ENCODE data around the gene ADAMTS20. TPM values are rescaled to one million over a fixed set of nuclear protein-coding genes. Genes with fewer than 3 reads are reported as not detected.
A peak's percentile ranks its signal among the peaks of the same experiment; 100 is the strongest.

The ADAMTS20 gene
- total and polyA plus RNA-seq, 10 of the 15 experiments (the other 5 are each of a cell fraction or from before 2014, with no cell fraction given): 0.33 TPM; not detected in 9

DNA sequence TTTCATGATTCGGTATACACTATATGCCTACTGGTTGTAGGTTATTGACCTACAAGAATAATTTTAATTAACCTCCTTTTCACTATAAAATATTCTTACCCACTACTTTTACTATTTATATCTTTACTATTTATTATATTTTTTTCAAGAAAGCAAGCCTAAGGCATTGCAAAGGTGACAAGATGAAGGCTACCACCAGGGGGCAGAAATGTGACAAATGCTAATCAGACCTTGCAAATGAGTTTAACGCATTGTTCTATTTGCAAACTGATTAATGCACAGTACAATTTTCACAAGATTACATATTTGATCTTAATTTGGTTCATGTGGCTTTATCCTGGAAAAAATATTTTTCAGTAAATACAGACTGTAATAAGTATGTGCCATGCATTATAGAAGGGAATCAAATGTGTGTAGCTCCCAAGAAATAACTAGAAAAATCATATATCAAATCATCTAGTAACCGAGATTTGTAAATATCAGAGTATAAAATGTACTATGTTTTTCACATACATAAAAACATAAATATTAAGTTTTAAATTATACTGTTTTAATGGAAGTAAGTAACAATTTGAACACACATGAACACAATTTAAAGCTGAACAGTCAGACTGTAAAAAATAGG lies 107.0 kb downstream of the ADAMTS20 start:
- Histone ChIP-seq H4K20me1 (ENCODE audit: control insufficient read depth, insufficient read depth) (no peaks in the 10 kb centered on the region), H3K9ac (ENCODE audit: control insufficient read depth, insufficient read depth, low read length) (no peak overlapping the region), H3K27me3 (replicated peaks in 1 of 2; ENCODE audit: control insufficient read depth in 2 of 2, insufficient read depth in 2 of 2, low read length in 1 of 2) (no peaks in the 10 kb centered on the region), H3K79me2 (ENCODE audit: control insufficient read depth, insufficient read depth, low read length) (no peaks in the 10 kb centered on the region), H3K4me2 (ENCODE audit: control insufficient read depth, insufficient read depth) (no peak overlapping the region), H3K4me1 (ENCODE audit: control insufficient read depth, insufficient read depth, low read length) (no peaks in the 10 kb centered on the region), H3K27ac (ENCODE audit: control insufficient read depth, insufficient read depth) (no peak overlapping the region), H2AFZ (ENCODE audit: control insufficient read depth, low read depth, low read length) (no peak overlapping the region), H3K9me3 (replicated peaks; ENCODE audit: control insufficient read depth, insufficient read depth, low read length) (no peaks in the 10 kb centered on the region), H3K4me3 (no peak overlapping the region), H3K36me3 (ENCODE audit: control insufficient read depth in 2 of 2, insufficient read depth in 2 of 2, low read length in 1 of 2) (no peaks in the 10 kb centered on the region)
- in situ Hi-C loops (cut with MboI): loop anchor here (5.0 kb wide), 1 partner anchor 437 kb away; no protein-coding TSS in a partner anchor
- intact Hi-C loops (cut with micrococcal nuclease; ENCODE audit: unreplicated experiment): loop anchor here (1.0 to 5.0 kb wide), 3 partner anchors 232 to 437 kb away; no protein-coding TSS in a partner anchor
- POLR2A ChIA-PET: no interaction called here
- CTCF ChIA-PET: interaction anchor here (0.6 to 3.4 kb wide), 19 partner anchors 10 to 1485 kb away, joined by 3 to 67 read pairs (median 4); no protein-coding TSS in a partner anchor
- peak; percentile 4 for DNase-seq (ENCODE audit: low read depth, low spot score)
- no TSS peak for BruUV-seq (replicated peaks)
- 20% methylated on average over 3 of the region's 3 CpGs for WGBS (ENCODE audit: insufficient coverage, insufficient replicate concordance, low lambda C conversion rate, missing lambda C conversion rate)
- peak; percentile 73 for ATAC-seq
- SMC1A ChIA-PET (ENCODE audit: uncharacterized antibody, unreplicated experiment): interaction anchor here (0.6 to 3.4 kb wide), 7 partner anchors 15 to 966 kb away, joined by 3 to 34 read pairs (median 3); no protein-coding TSS in a partner anchor
- peak; percentile 61 for FAIRE-seq
- RAD21 ChIA-PET (ENCODE audit: unreplicated experiment): interaction anchor here (2.2 to 2.9 kb wide), 2 partner anchors 13 to 438 kb away, joined by 5 to 22 read pairs; no protein-coding TSS in a partner anchor
- no peak for TF ChIP-seq PAX5 (IDR thresholded peaks at IDR 0.05; ENCODE audit: borderline replicate concordance, low read depth, low read length)
- TF ChIP-seq, protein P1, sequence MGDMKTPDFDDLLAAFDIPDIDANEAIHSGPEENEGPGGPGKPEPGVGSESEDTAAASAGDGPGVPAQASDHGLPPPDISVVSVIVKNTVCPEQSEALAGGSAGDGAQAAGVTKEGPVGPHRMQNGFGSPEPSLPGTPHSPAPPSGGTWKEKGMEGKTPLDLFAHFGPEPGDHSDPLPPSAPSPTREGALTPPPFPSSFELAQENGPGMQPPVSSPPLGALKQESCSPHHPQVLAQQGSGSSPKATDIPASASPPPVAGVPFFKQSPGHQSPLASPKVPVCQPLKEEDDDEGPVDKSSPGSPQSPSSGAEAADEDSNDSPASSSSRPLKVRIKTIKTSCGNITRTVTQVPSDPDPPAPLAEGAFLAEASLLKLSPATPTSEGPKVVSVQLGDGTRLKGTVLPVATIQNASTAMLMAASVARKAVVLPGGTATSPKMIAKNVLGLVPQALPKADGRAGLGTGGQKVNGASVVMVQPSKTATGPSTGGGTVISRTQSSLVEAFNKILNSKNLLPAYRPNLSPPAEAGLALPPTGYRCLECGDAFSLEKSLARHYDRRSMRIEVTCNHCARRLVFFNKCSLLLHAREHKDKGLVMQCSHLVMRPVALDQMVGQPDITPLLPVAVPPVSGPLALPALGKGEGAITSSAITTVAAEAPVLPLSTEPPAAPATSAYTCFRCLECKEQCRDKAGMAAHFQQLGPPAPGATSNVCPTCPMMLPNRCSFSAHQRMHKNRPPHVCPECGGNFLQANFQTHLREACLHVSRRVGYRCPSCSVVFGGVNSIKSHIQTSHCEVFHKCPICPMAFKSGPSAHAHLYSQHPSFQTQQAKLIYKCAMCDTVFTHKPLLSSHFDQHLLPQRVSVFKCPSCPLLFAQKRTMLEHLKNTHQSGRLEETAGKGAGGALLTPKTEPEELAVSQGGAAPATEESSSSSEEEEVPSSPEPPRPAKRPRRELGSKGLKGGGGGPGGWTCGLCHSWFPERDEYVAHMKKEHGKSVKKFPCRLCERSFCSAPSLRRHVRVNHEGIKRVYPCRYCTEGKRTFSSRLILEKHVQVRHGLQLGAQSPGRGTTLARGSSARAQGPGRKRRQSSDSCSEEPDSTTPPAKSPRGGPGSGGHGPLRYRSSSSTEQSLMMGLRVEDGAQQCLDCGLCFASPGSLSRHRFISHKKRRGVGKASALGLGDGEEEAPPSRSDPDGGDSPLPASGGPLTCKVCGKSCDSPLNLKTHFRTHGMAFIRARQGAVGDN (IDR thresholded peaks at IDR 0.05): no peak
- no peak for TF ChIP-seq SMAD5 (IDR thresholded peaks at IDR 0.05; ENCODE audit: low read depth)
- TF ChIP-seq, protein P2, sequence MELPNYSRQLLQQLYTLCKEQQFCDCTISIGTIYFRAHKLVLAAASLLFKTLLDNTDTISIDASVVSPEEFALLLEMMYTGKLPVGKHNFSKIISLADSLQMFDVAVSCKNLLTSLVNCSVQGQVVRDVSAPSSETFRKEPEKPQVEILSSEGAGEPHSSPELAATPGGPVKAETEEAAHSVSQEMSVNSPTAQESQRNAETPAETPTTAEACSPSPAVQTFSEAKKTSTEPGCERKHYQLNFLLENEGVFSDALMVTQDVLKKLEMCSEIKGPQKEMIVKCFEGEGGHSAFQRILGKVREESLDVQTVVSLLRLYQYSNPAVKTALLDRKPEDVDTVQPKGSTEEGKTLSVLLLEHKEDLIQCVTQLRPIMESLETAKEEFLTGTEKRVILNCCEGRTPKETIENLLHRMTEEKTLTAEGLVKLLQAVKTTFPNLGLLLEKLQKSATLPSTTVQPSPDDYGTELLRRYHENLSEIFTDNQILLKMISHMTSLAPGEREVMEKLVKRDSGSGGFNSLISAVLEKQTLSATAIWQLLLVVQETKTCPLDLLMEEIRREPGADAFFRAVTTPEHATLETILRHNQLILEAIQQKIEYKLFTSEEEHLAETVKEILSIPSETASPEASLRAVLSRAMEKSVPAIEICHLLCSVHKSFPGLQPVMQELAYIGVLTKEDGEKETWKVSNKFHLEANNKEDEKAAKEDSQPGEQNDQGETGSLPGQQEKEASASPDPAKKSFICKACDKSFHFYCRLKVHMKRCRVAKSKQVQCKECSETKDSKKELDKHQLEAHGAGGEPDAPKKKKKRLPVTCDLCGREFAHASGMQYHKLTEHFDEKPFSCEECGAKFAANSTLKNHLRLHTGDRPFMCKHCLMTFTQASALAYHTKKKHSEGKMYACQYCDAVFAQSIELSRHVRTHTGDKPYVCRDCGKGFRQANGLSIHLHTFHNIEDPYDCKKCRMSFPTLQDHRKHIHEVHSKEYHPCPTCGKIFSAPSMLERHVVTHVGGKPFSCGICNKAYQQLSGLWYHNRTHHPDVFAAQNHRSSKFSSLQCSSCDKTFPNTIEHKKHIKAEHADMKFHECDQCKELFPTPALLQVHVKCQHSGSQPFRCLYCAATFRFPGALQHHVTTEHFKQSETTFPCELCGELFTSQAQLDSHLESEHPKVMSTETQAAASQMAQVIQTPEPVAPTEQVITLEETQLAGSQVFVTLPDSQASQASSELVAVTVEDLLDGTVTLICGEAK (IDR thresholded peaks at IDR 0.05; ENCODE audit: borderline replicate concordance): no peak
- TF ChIP-seq, protein P3, sequence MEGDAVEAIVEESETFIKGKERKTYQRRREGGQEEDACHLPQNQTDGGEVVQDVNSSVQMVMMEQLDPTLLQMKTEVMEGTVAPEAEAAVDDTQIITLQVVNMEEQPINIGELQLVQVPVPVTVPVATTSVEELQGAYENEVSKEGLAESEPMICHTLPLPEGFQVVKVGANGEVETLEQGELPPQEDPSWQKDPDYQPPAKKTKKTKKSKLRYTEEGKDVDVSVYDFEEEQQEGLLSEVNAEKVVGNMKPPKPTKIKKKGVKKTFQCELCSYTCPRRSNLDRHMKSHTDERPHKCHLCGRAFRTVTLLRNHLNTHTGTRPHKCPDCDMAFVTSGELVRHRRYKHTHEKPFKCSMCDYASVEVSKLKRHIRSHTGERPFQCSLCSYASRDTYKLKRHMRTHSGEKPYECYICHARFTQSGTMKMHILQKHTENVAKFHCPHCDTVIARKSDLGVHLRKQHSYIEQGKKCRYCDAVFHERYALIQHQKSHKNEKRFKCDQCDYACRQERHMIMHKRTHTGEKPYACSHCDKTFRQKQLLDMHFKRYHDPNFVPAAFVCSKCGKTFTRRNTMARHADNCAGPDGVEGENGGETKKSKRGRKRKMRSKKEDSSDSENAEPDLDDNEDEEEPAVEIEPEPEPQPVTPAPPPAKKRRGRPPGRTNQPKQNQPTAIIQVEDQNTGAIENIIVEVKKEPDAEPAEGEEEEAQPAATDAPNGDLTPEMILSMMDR (IDR thresholded peaks at IDR 0.05 in 2 of 3, conservative IDR thresholded peaks at IDR 0.05 in 1 of 3; ENCODE audit: control insufficient read depth in 2 of 3, extremely low read depth in 1 of 3, insufficient read depth in 1 of 3, low read depth in 3 of 3, low read length in 3 of 3): peak; percentile 58 to 81 (median 71); a peak in 5 of 6 replicates
- no peak for TF ChIP-seq HDAC6 (IDR thresholded peaks at IDR 0.05; ENCODE audit: unreplicated experiment)
- TF ChIP-seq, protein P4, sequence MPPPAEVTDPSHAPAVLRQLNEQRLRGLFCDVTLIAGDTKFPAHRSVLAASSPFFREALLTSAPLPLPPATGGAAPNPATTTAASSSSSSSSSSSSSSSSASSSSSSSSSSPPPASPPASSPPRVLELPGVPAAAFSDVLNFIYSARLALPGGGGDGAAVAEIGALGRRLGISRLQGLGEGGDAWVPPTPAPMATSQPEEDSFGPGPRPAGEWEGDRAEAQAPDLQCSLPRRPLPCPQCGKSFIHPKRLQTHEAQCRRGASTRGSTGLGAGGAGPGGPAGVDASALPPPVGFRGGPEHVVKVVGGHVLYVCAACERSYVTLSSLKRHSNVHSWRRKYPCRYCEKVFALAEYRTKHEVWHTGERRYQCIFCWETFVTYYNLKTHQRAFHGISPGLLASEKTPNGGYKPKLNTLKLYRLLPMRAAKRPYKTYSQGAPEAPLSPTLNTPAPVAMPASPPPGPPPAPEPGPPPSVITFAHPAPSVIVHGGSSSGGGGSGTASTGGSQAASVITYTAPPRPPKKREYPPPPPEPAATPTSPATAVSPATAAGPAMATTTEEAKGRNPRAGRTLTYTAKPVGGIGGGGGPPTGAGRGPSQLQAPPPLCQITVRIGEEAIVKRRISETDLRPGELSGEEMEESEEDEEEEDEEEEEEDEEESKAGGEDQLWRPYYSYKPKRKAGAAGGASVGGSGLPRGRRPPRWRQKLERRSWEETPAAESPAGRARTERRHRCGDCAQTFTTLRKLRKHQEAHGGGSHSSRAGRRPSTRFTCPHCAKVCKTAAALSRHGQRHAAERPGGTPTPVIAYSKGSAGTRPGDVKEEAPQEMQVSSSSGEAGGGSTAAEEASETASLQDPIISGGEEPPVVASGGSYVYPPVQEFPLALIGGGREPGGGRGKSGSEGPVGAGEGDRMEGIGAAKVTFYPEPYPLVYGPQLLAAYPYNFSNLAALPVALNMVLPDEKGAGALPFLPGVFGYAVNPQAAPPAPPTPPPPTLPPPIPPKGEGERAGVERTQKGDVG (CRISPR knock-in tag; IDR thresholded peaks at IDR 0.05): no peak
- TF ChIP-seq YY1 (IDR thresholded peaks at IDR 0.05; ENCODE audit: low read depth, low read length): no peak

All from GM12878 (cell line).